Measurements from ENCODE around the gene LSM14A. TPM values are rescaled to one million over a fixed set of nuclear protein-coding genes. Genes with fewer than 3 reads are reported as not detected.

LSM14A gene
- total and polyA plus RNA-seq, 2 of the 13 experiments (the other 11 are each of a cell fraction or from before 2014, with no cell fraction given), result 77.0 to 83.6 TPM

- TF ChIP-seq HMGXB3 (CRISPR knock-in tag; IDR thresholded peaks at IDR 0.05; ENCODE audit: borderline replicate concordance), result no peak
- TF ChIP-seq NR2C2 (CRISPR knock-in tag; IDR thresholded peaks at IDR 0.05; ENCODE audit: borderline replicate concordance), result no peak
- TF ChIP-seq, protein P1, sequence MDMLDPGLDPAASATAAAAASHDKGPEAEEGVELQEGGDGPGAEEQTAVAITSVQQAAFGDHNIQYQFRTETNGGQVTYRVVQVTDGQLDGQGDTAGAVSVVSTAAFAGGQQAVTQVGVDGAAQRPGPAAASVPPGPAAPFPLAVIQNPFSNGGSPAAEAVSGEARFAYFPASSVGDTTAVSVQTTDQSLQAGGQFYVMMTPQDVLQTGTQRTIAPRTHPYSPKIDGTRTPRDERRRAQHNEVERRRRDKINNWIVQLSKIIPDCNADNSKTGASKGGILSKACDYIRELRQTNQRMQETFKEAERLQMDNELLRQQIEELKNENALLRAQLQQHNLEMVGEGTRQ (IDR thresholded peaks at IDR 0.05; ENCODE audit: low read depth, low read length), result no peak
- TF ChIP-seq, protein P1 (CRISPR knock-in tag; IDR thresholded peaks at IDR 0.05; ENCODE audit: borderline replicate concordance), result no peak
- TF ChIP-seq, protein P2, sequence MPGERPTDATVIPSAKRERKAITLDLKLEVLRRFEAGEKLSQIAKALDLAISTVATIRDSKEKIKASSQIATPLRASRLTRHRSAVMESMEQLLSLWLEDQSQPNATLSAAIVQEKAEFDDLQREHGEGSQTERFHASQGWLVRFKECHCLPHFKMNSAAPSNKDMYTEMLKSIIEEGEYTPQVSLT (CRISPR knock-in tag; IDR thresholded peaks at IDR 0.05; ENCODE audit: borderline replicate concordance, low read depth), result no peak
- TF ChIP-seq, protein P3, sequence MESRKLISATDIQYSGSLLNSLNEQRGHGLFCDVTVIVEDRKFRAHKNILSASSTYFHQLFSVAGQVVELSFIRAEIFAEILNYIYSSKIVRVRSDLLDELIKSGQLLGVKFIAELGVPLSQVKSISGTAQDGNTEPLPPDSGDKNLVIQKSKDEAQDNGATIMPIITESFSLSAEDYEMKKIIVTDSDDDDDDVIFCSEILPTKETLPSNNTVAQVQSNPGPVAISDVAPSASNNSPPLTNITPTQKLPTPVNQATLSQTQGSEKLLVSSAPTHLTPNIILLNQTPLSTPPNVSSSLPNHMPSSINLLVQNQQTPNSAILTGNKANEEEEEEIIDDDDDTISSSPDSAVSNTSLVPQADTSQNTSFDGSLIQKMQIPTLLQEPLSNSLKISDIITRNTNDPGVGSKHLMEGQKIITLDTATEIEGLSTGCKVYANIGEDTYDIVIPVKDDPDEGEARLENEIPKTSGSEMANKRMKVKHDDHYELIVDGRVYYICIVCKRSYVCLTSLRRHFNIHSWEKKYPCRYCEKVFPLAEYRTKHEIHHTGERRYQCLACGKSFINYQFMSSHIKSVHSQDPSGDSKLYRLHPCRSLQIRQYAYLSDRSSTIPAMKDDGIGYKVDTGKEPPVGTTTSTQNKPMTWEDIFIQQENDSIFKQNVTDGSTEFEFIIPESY (CRISPR knock-in tag; IDR thresholded peaks at IDR 0.05), result no peak
- TF ChIP-seq GFI1 (CRISPR knock-in tag; IDR thresholded peaks at IDR 0.05; ENCODE audit: borderline replicate concordance), result no peak
- TF ChIP-seq HNRNPL (IDR thresholded peaks at IDR 0.05; ENCODE audit: low read depth, low read length), result no peak
- TF ChIP-seq KLF15 (CRISPR knock-in tag; IDR thresholded peaks at IDR 0.05; ENCODE audit: borderline replicate concordance), result no peak
- 0 out of 2 replicates have a peak, but pooled peaks have one; percentile 9 for TF ChIP-seq HIVEP1 (CRISPR knock-in tag; IDR thresholded peaks at IDR 0.05)
- TF ChIP-seq RFX1 (IDR thresholded peaks at IDR 0.05), result no peak
- TF ChIP-seq, protein P4, sequence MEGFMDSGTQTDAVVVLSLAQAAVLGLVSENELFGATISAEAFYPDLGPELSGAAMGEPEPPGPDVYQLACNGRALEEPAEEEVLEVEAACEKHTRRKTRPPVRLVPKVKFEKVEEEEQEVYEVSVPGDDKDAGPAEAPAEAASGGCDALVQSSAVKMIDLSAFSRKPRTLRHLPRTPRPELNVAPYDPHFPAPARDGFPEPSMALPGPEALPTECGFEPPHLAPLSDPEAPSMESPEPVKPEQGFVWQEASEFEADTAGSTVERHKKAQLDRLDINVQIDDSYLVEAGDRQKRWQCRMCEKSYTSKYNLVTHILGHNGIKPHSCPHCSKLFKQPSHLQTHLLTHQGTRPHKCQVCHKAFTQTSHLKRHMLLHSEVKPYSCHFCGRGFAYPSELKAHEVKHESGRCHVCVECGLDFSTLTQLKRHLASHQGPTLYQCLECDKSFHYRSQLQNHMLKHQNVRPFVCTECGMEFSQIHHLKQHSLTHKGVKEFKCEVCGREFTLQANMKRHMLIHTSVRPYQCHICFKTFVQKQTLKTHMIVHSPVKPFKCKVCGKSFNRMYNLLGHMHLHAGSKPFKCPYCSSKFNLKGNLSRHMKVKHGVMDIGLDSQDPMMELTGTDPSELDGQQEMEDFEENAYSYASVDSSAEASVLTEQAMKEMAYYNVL (CRISPR knock-in tag; IDR thresholded peaks at IDR 0.05; ENCODE audit: borderline replicate concordance), result no peak
Observed at GRCh38 chr19:34172661-34173192, 423 bp downstream of the LSM14A start (continued).
